ENCODE results near the gene LCLAT1.

LCLAT1 gene

DNA sequence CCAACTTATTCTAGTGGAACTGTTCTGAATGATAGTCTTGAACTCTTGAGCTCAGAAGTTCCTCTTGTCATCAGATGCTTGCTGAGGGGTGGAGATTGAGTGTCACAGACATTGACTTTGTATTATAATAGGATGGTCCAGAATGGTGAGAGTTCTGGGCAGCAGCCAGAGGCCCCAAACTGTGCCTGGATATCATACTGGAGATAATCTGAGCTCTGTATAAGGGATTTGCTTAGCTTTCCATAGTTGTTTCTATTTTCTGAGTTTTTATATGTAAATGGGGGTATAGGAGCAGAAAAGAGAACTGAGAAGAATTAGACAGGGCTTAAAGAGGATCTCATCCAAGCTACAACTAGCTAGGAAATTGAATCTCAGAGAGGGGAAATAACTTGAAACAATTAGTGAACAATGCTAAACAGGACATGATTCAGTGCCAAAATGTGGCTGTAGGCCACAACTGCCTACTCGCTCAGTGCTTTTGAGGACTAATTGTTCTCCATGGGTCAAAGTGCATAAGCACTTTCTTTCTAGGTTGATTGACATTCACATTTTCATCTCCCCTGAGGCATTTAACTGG, 10.1 kb upstream of the LCLAT1 start:
- no peaks in the 10 kb centered on the region for H3K36me3 ChIP-seq (ENCODE audit: insufficient read depth, low read length)
- no peaks in the 10 kb centered on the region for H3K9me3 ChIP-seq (ENCODE audit: control insufficient read depth, insufficient read depth, low read length)
- H3K4me1 ChIP-seq (ENCODE audit: insufficient read depth, low read length): no peaks in the 10 kb centered on the region
- no peak overlapping the region for H3K9ac ChIP-seq (ENCODE audit: low read depth, low read length)

- H3K9me3 ChIP-seq (ENCODE audit: control insufficient read depth, insufficient read depth, low read length): no peaks in the 10 kb centered on the region
- H3K4me1 ChIP-seq (ENCODE audit: insufficient read depth, low read length): no peaks in the 10 kb centered on the region
- H3K9ac ChIP-seq (ENCODE audit: low read depth, low read length): no peak overlapping the region
- H3K36me3 ChIP-seq (ENCODE audit: insufficient read depth, low read length): no peaks in the 10 kb centered on the region
Measured at GRCh38 chr2:30437809-30438548, 9.1 kb upstream of the LCLAT1 start.

- Histone ChIP-seq H3K9me3 (ENCODE audit: control insufficient read depth, insufficient read depth, low read length) (no peaks in the 10 kb centered on the region), H3K36me3 (ENCODE audit: insufficient read depth, low read length) (no peaks in the 10 kb centered on the region), H3K4me1 (ENCODE audit: insufficient read depth, low read length) (0 out of 2 replicates have a peak, but pooled peaks cover 2% of the 10 kb centered on the region), H3K9ac (ENCODE audit: low read depth, low read length) (no peak overlapping the region)
Measured at GRCh38 chr2:30439296-30439695, 7.8 kb upstream of the LCLAT1 start.

DNA sequence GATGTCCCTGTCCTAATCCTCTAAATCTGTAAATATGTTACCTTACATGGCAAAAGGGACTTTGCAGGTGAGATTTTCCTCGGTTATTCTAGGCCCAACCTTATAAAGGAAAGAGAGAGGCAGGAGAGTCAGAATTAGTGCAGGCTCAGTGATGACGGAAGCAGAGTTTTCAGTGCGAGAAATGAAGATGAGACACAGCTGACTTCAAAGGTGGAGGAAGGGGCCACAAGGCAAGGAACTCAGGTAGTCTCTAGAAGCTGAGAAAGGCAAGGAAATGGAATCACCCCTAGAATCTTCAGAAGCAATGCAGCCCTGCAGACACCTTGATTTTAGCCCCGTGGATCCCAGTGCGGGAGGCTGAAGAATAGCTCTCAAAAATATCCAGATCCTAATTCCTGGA, 7.2 kb upstream of the LCLAT1 start:
- Histone ChIP-seq H3K9me3 (ENCODE audit: control insufficient read depth, insufficient read depth, low read length) (no peaks in the 10 kb centered on the region), H3K36me3 (ENCODE audit: insufficient read depth, low read length) (no peaks in the 10 kb centered on the region), H3K4me1 (ENCODE audit: insufficient read depth, low read length) (0 out of 2 replicates have a peak, but pooled peaks cover 2% of the 10 kb centered on the region), H3K9ac (ENCODE audit: low read depth, low read length) (no peak overlapping the region)

DNA sequence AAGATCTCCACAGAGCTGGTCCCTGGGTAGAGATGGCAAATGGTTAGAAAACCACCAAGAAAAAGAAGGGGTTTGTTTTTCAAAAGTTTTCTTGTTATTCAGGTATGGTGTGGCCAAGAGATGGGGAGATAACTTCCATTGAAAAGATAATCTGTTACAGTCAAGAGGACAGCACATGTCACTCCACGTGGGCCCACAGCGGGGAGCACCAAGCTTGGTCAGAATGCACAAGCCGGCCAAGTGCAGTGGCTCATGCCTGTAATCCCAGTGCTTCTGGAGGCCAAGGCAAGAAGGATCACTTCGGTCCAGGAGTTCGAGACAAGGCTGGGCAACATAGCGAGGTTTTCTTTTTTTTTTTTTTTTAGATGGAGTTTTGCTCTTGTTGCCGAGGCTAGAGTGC, 6.0 kb upstream of the LCLAT1 start:
- Histone ChIP-seq H3K36me3 (ENCODE audit: insufficient read depth, low read length) (no peaks in the 10 kb centered on the region), H3K9ac (ENCODE audit: low read depth, low read length) (no peak overlapping the region), H3K9me3 (ENCODE audit: control insufficient read depth, insufficient read depth, low read length) (no peaks in the 10 kb centered on the region), H3K4me1 (ENCODE audit: insufficient read depth, low read length) (0 out of 2 replicates have a peak, but pooled peaks cover 2% of the 10 kb centered on the region)

DNA sequence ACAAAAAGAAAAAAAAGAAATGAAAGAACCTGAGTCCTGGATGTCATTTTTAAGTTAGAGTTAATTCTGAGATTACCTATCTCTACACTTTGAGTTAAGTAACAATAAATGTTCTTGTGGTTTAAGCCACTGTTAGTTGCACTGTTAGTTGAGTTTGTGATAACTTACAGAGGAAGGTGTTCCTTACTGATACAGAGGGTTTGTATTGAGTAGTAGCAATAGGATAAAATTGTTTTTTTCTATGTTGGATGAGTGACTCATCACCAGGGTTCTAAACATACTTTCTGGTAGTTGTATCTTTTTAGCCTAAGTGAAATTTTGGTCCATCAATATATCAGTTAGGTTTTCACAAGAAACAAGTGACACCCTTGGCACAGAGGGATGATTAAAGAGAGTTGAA, 4.0 kb upstream of the LCLAT1 start:
- peaks cover 6% of the 10 kb centered on the region; the same call in 1 of the 2 replicates for H3K4me1 ChIP-seq (ENCODE audit: insufficient read depth, low read length)
- no peaks in the 10 kb centered on the region for H3K36me3 ChIP-seq (ENCODE audit: insufficient read depth, low read length)
- no peaks in the 10 kb centered on the region for H3K9me3 ChIP-seq (ENCODE audit: control insufficient read depth, insufficient read depth, low read length)
- no peak overlapping the region for H3K9ac ChIP-seq (ENCODE audit: low read depth, low read length)

GRCh38 chr2:30444273-30444672, 2.8 kb upstream of the LCLAT1 start:
- peaks cover 12% of the 10 kb centered on the region; the same call in 1 of the 2 replicates for H3K4me1 ChIP-seq (ENCODE audit: insufficient read depth, low read length)
- no peaks in the 10 kb centered on the region for H3K9me3 ChIP-seq (ENCODE audit: control insufficient read depth, insufficient read depth, low read length)
- H3K36me3 ChIP-seq (ENCODE audit: insufficient read depth, low read length): no peaks in the 10 kb centered on the region
- no peak overlapping the region for H3K9ac ChIP-seq (ENCODE audit: low read depth, low read length)

GRCh38 chr2:30445266-30445821, 1.7 kb upstream of the LCLAT1 start:
- no peaks in the 10 kb centered on the region for H3K9me3 ChIP-seq (ENCODE audit: control insufficient read depth, insufficient read depth, low read length)
- H3K9ac ChIP-seq (ENCODE audit: low read depth, low read length): no peak overlapping the region
- peaks cover 12% of the 10 kb centered on the region; the same call in 1 of the 2 replicates for H3K4me1 ChIP-seq (ENCODE audit: insufficient read depth, low read length)
- H3K36me3 ChIP-seq (ENCODE audit: insufficient read depth, low read length): no peaks in the 10 kb centered on the region

- H3K4me1 ChIP-seq (ENCODE audit: insufficient read depth, low read length): peaks cover 12% of the 10 kb centered on the region; the same call in 1 of the 2 replicates
- H3K36me3 ChIP-seq (ENCODE audit: insufficient read depth, low read length): no peaks in the 10 kb centered on the region
- H3K9ac ChIP-seq (ENCODE audit: low read depth, low read length): peak overlapping the region; percentile 89
- H3K9me3 ChIP-seq (ENCODE audit: control insufficient read depth, insufficient read depth, low read length): no peaks in the 10 kb centered on the region
Measured at GRCh38 chr2:30446602-30447148, 371 bp upstream of the LCLAT1 start.

- Histone ChIP-seq H3K4me1 (ENCODE audit: insufficient read depth, low read length) (peaks cover 14% of the 10 kb centered on the region; the same call in 1 of the 2 replicates), H3K9me3 (ENCODE audit: control insufficient read depth, insufficient read depth, low read length) (no peaks in the 10 kb centered on the region), H3K36me3 (ENCODE audit: insufficient read depth, low read length) (no peaks in the 10 kb centered on the region), H3K9ac (ENCODE audit: low read depth, low read length) (peak overlapping the region; percentile 89)
Measured at GRCh38 chr2:30448308-30448707, 1.3 kb downstream of the LCLAT1 start.

GRCh38 chr2:30448866-30449265, 1.8 kb downstream of the LCLAT1 start:
- H3K9me3 ChIP-seq (ENCODE audit: control insufficient read depth, insufficient read depth, low read length): no peaks in the 10 kb centered on the region
- H3K9ac ChIP-seq (ENCODE audit: low read depth, low read length): no peak overlapping the region
- H3K36me3 ChIP-seq (ENCODE audit: insufficient read depth, low read length): no peaks in the 10 kb centered on the region
- H3K4me1 ChIP-seq (ENCODE audit: insufficient read depth, low read length): peaks cover 13% of the 10 kb centered on the region; the same call in 1 of the 2 replicates

GRCh38 chr2:30450025-30450424, 3.0 kb downstream of the LCLAT1 start:
- peaks cover 13% of the 10 kb centered on the region; the same call in 1 of the 2 replicates for H3K4me1 ChIP-seq (ENCODE audit: insufficient read depth, low read length)
- H3K9ac ChIP-seq (ENCODE audit: low read depth, low read length): no peak overlapping the region
- no peaks in the 10 kb centered on the region for H3K9me3 ChIP-seq (ENCODE audit: control insufficient read depth, insufficient read depth, low read length)
- no peaks in the 10 kb centered on the region for H3K36me3 ChIP-seq (ENCODE audit: insufficient read depth, low read length)

GRCh38 chr2:30453498-30453897, 6.5 kb downstream of the LCLAT1 start:
- peaks cover 14% of the 10 kb centered on the region for H3K4me1 ChIP-seq (ENCODE audit: insufficient read depth, low read length)
- H3K9ac ChIP-seq (ENCODE audit: low read depth, low read length): no peak overlapping the region
- H3K36me3 ChIP-seq (ENCODE audit: insufficient read depth, low read length): no peaks in the 10 kb centered on the region
- no peaks in the 10 kb centered on the region for H3K9me3 ChIP-seq (ENCODE audit: control insufficient read depth, insufficient read depth, low read length)

DNA sequence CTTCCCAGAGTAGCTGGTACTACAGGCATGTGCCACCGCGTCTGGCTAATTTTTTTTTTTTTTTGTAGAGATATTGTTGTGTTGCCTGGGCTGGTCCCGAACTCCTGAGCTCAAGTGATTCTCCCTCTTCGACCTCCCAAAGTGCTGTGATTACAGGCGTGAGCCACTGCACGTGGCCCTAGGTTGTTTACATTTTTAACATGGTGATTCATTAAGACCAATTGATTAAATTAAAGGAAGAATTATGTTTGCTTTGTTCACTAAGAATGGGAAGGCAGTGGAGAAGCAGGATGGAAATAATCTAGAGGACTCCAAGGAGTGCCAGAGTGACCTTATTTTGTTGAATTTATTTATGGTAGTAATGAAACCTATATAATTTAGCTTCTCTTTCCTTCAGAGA, 7.5 kb downstream of the LCLAT1 start:
- no peaks in the 10 kb centered on the region for H3K36me3 ChIP-seq (ENCODE audit: insufficient read depth, low read length)
- no peak overlapping the region for H3K9ac ChIP-seq (ENCODE audit: low read depth, low read length)
- no peaks in the 10 kb centered on the region for H3K9me3 ChIP-seq (ENCODE audit: control insufficient read depth, insufficient read depth, low read length)
- H3K4me1 ChIP-seq (ENCODE audit: insufficient read depth, low read length): peaks cover 12% of the 10 kb centered on the region

Measured in ES-I3 (cell line).